NCI-H2107 treated with DMSO at 0.1 percent for 48 hours (cell line): ENCODE results near the gene NKX2-2.
"Not testable (repeated sequence)": the region's sequence is repeated elsewhere in the genome, so short reads cannot be mapped to it uniquely, and the experiment has no call there.

Experiments used
- DNase-seq: peaks from one replicate; lab custom pipeline; 2025; ENCODE audit not compliant: unreplicated experiment; lab: John Stamatoyannopoulos, UW

NKX2-2 gene

DNA sequence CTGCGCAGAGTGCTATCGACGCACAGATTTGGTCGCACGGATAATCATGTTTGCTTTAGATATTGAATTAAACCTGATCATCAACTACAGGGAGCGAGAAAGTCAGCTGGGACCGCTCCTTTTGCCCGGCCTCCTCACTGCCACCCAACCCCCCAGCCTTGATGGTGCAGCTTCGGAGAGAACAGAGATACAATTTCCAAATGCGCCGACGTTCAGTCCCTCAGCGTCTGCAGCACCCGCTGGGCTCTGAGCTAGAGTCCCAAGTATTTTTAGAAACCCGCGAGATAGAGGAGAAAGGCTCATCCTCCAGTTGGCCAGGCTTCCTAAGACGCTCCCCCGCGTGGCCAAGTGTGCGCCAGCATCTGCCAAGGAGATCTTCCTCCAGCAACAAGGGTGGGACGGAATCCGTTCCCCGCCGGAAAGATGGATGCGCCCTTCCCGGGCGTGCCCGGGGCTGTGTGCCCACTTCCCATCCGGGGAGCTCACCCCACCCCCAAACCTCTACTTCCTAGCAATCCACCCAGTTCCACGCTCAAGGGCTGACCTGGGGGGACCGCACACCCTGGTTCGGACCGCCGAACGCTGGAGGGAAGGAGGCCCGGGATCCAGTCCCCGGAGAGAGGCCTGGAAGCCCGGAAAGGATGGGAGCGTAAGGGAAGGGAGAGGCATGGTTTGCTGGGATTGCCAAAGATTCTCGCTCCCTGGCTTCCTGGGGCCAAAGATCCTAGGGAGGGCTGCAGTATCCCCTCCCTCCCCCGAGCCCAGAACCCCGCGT, 4.1 kb downstream of the NKX2-2 start:
- DNase-seq = no peak

DNA sequence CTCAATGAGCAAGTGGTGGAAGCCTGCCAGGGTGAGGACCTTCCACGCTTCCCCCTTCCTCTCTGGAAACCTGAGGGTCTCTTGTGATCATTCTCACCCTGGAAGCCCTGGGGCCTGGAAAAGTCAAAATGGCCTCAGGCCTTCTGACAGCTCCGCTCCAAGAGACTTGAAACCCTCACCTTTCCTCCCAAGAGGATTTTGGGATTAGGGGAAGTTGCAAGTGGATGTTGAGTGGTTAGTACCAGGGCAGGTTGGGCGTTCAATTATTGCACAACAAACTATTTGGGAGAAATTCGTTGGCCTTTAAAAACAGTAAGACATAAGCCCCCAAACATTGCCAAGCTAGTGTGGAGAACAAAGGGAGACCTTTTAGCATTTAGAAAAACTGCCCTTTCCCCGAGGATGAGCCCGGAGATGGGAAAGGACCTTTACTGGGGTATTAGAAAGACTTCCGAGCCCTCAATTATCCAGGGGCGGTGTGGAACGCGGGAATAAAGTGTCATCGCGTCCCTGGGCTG, 4.7 kb downstream of the NKX2-2 start:
- DNase-seq = no peak

GRCh38 chr20:21508230-21509078, 5.4 kb downstream of the NKX2-2 start:
- DNase-seq = no peak

DNA sequence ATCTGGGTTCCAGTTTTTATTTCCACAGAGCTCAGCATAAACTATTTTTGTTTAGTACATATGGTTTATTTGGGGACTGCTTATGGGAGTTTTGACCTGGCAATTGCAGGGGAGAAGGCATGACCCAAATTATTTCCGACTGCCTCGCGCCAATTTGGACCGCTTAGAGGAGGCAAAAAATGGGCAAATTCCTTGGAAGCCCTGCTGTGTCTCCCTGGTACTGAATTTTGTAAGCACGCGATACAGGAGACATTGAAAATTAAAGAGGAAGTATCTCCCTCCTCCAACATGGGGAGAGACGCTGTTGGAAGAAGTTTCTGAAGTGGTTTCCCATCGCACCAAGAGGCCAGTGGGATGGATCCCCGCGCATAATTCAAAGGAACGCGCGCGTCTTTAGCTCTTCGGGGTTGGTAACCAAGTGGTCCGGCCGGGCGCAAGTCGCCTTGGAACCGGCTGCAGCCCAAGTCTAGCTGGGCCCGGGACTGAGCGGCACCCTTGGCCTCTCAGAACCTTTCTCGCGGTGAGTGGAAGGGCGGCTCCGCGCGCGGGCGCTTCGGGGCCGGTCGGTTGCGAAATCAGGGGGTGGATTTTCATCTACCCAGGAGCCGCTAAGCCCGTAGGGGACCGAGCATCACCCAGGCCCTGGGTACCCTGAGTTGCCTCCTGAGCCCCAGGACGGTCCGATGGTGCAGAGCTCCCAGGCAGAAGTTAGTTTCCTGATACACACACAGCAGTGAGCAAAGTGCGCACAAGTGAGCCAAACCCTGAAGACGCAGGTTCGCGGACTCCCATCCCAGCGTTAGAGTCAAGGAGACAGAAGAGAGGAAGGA, 6.2 kb downstream of the NKX2-2 start:
- no peak for DNase-seq

DNA sequence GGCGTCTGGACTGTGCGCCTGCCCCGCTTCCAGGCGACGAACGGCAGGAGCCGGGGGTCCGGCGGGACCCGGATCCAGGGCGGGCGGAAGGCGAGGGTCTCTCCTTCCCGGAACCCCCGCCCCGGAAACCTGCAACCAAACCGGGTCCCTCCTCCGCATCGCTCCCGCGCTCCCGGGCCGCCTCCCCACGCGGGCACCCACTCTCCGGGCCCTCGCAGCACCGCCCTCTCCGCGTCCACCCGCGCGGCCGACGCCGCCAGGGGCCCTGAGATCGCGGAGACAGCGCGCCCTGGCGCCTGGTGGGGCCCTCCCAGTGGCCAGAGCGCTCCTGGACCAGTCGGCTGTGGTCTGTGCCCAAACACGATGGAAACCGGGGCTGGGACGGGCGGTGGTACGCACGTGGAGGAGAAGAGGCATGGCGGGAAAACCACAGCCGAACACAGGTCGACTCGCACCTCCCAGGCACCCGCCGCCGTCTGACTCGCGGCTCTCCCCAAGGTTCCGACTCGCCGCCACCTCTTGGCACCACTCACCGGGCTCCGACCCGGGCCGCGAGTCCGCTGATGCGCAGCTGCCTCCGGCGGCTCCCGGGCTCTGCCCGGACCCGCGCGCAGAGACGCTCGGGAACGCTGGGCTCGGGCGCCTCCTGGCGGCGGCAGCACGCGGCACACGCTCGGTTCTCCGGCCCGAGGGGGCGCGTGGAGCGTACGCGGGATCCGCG, 7.9 kb downstream of the NKX2-2 start:
- DNase-seq = no peak

DNA sequence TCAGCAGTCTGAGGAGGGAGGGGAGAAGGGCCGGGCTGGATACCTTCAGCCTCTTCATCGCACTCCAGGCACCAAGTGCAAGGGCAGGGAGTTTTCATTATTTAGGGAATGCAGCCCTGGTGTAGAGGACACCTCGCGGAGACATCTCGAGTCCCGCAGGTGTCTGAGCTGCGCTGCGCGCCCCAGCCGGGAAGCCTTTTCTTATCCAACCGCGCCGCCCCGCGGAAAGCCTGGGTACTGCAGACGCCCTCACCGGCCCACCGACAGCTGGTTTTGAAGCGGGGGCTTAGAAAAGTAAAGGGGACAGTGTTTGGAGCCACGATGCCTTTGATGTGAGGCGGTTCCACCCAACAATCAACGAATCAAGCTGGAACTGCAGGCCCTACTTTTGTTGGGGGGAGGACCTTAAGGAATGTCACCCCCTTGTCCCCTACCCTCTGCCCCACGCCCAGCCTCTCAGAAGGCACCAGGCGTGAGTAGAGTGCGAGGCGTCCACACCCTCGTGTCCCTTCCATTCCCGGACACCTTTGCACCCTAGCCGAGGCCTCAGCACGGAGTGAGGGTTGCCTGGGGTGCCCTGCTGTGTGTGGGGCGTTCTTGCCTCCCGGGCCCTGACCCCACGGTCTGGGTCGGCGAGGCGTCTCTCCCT, 8.6 kb downstream of the NKX2-2 start:
- DNase-seq = no peak

GRCh38 chr20:21504323-21504722, 9.5 kb downstream of the NKX2-2 start:
- no peak for DNase-seq

GRCh38 chr20:21503345-21503744, 10.5 kb downstream of the NKX2-2 start:
- no peak for DNase-seq

DNA sequence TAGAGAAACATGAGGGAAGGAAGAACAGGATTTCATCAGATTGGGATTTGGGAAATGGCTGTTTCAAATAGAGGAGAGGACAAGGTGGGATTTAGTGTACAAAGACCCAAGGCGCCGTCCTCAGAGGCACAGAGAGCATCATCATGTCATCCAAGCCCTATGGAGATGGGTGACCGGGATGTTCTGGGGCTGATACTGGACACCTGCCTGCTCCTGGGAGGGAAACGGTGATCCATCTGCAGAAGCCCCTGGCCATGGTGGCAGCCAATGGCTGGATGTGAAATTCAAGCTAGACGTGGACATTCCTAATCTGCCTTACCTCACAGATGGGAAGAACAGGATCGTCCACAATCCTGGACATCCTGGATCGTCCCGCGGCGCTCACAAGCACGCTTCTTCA, 12.7 kb downstream of the NKX2-2 start:
- no peak for DNase-seq

DNA sequence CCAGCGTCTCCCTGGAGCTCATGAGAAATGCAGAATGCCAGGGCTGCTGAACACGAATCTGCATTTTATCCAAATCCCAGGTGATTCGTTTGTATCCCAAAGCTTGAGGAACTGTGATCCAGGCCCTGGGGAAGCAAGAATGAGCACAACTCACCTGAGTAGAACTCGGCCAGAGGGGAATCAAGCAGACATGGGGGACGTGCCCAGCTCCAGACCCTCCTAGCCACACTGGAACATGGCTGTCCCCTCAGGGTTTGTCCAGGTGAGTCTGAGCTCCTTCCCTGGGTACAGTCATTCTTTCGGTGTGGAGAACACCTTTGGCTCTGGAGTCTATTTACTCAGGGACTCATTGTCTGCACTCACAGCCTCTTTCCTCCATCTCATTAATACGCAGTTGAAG, 13.3 kb downstream of the NKX2-2 start:
- no peak for DNase-seq

DNA sequence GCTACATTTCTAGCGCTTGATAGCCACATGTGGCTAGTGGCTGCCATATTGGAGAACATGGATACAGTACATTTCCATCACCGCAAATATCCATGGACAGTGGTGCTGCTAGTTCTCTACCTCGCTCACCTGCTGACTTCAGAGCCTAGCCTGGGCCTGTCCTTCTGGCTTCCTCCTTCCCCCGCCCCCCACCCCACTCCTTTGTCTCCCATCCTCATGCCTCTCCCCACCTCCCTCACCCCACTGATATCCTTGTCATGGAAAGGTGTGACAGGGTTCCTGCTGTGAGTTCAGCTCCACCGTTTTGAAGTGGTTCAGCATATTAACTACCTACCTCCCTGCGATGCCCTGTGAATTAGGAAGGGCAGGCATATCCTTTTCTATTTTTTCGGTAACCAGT, 14.2 kb downstream of the NKX2-2 start:
- no peak for DNase-seq

DNA sequence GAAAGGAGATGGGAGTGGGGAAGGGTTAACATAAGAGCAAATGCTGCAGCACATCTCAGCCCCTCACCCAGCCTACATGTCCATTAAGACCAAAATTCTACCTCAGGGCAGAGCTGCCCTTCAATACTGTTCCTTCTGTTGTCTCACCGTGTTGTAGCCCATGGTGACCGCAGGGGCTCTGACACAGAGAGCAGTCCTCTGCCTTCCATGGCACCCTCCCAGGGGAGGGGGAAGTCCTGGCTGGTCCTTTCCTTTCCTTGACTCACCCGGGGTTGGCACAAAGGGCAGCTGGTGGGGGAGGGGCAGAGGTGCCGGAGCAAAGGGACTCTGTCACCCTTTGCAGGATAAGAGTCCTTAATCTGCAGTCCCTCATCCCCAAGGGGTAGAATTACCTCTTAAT, 15.2 kb downstream of the NKX2-2 start:
- no peak for DNase-seq

- DNase-seq = no peak
Observed at GRCh38 chr20:21498195-21498594, 15.7 kb downstream of the NKX2-2 start.

GRCh38 chr20:21496452-21496851, 17.4 kb downstream of the NKX2-2 start:
- no peak for DNase-seq

DNA sequence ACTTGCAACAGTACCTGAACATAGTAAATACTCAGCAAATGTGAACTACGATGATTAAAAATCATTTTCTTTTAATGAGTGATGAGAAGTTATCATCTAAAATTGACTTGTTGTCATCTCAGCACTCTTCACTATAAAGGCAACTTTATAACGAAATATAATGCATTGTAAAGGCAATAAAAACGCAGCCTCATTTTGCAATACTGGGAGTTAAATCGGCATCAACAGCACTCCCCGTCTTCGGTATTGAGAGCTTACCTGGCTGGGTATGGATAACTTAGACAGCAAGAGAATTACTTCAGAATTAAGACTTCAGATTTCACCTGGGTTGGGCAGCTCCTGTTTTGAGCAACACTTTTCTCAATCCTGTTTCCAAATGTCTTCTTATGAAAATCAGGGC, 20.8 kb downstream of the NKX2-2 start:
- DNase-seq = no peak

GRCh38 chr20:21490105-21490504, 23.8 kb downstream of the NKX2-2 start:
- no peak for DNase-seq

DNA sequence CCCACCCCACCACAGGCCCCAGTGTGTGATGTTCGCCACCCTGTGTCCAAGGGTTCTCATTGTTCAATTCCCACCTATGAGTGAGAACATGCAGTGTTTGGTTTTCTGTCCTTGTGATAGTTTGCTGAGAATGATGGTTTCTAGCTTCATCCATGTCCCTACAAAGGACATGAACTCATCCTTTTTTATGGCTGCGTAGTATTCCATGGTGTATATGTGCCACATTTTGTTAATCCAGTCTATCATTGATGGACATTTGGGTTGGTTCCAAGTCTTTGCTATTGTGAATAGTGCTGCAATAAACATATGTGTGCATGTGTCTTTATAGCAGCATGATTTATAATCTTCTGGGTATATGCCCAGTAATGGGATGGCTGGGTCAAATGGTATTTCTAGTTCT, 33.7 kb downstream of the NKX2-2 start:
- DNase-seq = not testable (repeated sequence)

- no peak for DNase-seq
Observed at GRCh38 chr20:21465799-21466198, 48.1 kb downstream of the NKX2-2 start.

- no peak for DNase-seq
Observed at GRCh38 chr20:21464916-21465315, 48.9 kb downstream of the NKX2-2 start.
